HepG2 (cell line): ENCODE data around the gene RHBDD2. TPM values are rescaled to one million over a fixed set of nuclear protein-coding genes. Genes with fewer than 3 reads are reported as not detected.

Experiments
- ATF2 ChIP-seq: sonication (generic); formaldehyde crosslinking; IDR thresholded peaks from 2 replicates; pipeline ENCODE4 v1.4.0; 2020; ENCODE audit warnings: missing genetic modification reagents
- ETS1 ChIP-seq: sonication (generic); formaldehyde crosslinking; IDR thresholded peaks from 2 replicates; pipeline ENCODE4 v1.4.0; 2020; ENCODE audit warnings: missing genetic modification reagents
- HMGA1 ChIP-seq: sonication (generic); formaldehyde crosslinking; conservative IDR thresholded peaks from 2 replicates; pipeline ENCODE4 v1.4.0; 2020; ENCODE audit warnings: missing genetic modification reagents
- IRF2 ChIP-seq: IDR thresholded peaks from 2 replicates; pipeline ENCODE4 v1.6.1; 2018; ENCODE audit warnings: missing genetic modification reagents, missing compliant biosample characterization
- KDM1A ChIP-seq: IDR thresholded peaks from 2 replicates; pipeline ENCODE4 v1.6.1; 2016; ENCODE audit warnings: missing compliant biosample characterization
- MEF2D ChIP-seq: sonication (generic); formaldehyde crosslinking; IDR thresholded peaks from 2 replicates; pipeline ENCODE4 v1.5.1; 2020; ENCODE audit warnings: mild to moderate bottlenecking, missing genetic modification reagents
- NFYC ChIP-seq: IDR thresholded peaks from 2 replicates; pipeline ENCODE4 v1.6.1; 2016; ENCODE audit warnings: missing genetic modification reagents, missing compliant biosample characterization
- POLR2AphosphoS2 ChIP-seq: IDR thresholded peaks from 2 replicates; pipeline ENCODE4 v1.6.1; 2011; ENCODE audit warnings: low read depth, low read length, improper control_type of control experiment
- SETDB1 ChIP-seq: sonication (generic); formaldehyde crosslinking; IDR thresholded peaks from 2 replicates; pipeline ENCODE4 v1.5.1; 2020; ENCODE audit warnings: missing genetic modification reagents, mild to moderate bottlenecking, borderline replicate concordance
- TEAD2 ChIP-seq: sonication (generic); formaldehyde crosslinking; IDR thresholded peaks from 2 replicates; pipeline ENCODE4 v1.9.0; 2021; ENCODE audit warnings: missing genetic modification reagents
- TERF1 ChIP-seq: sonication (generic); formaldehyde crosslinking; IDR thresholded peaks from 2 replicates; pipeline ENCODE4 v1.8.0; 2022; ENCODE audit warnings: mild to moderate bottlenecking, missing genetic modification reagents, moderate library complexity
- TGIF2 ChIP-seq: IDR thresholded peaks from 2 replicates; pipeline ENCODE4 v1.6.1; 2016; ENCODE audit warnings: control low read depth, missing compliant biosample characterization
- TMF1 ChIP-seq: sonication (generic); formaldehyde crosslinking; IDR thresholded peaks from 2 replicates; pipeline ENCODE4 v1.8.1; 2022; ENCODE audit warnings: low read depth, missing genetic modification reagents
- ZNF101 ChIP-seq: sonication (generic); formaldehyde crosslinking; IDR thresholded peaks from 2 replicates; pipeline ENCODE4 v1.4.0; 2020; ENCODE audit warnings: mild to moderate bottlenecking, low read depth, missing genetic modification reagents, borderline replicate concordance
- ZNF180 ChIP-seq: sonication (generic); formaldehyde crosslinking; IDR thresholded peaks from 2 replicates; pipeline ENCODE4 v1.4.0; 2020; ENCODE audit warnings: low read depth, missing genetic modification reagents, borderline replicate concordance
- ZNF224 ChIP-seq: sonication (generic); formaldehyde crosslinking; IDR thresholded peaks from 2 replicates; pipeline ENCODE4 v1.5.0; 2020; ENCODE audit warnings: mild to moderate bottlenecking, missing genetic modification reagents
- ZNF256 ChIP-seq: sonication (generic); formaldehyde crosslinking; conservative IDR thresholded peaks from 2 replicates; pipeline ENCODE4 v1.4.0; 2020; ENCODE audit warnings: missing genetic modification reagents
- ZNF260 ChIP-seq: sonication (generic); formaldehyde crosslinking; IDR thresholded peaks from 2 replicates; pipeline ENCODE4 v1.4.0; 2020; ENCODE audit warnings: missing genetic modification reagents, low read depth, mild to moderate bottlenecking, borderline replicate concordance
- ZNF451 ChIP-seq: sonication (generic); formaldehyde crosslinking; IDR thresholded peaks from 2 replicates; pipeline ENCODE4 v1.5.0; 2020; ENCODE audit warnings: mild to moderate bottlenecking, missing genetic modification reagents
- ZNF709 ChIP-seq: sonication (generic); formaldehyde crosslinking; IDR thresholded peaks from 2 replicates; pipeline ENCODE4 v1.5.0; 2020; ENCODE audit warnings: mild to moderate bottlenecking, missing genetic modification reagents
- ZNF768 ChIP-seq: sonication (generic); formaldehyde crosslinking; IDR thresholded peaks from 2 replicates; pipeline ENCODE4 v1.4.0; 2020; ENCODE audit warnings: missing genetic modification reagents
- ZSCAN29 ChIP-seq: sonication (generic); formaldehyde crosslinking; conservative IDR thresholded peaks from 2 replicates; pipeline ENCODE4 v1.4.0; 2020; ENCODE audit warnings: mild to moderate bottlenecking, missing genetic modification reagents
- polyA plus RNA-seq, 8 experiments: library from polyadenylated mRNA; depleted of rRNA in 3 of 8; stranded (reverse) in 7 of 8; unstranded in 1 of 8; fragments of >200 nt; fragmentation: Illumina TruSeq in 4 of 8; extraction: Trizol in 4 of 8; gene quantifications; 2 replicates each; pipeline versions ENCODE4 v1.2.1 to v1.2.3, GENCODE V29; 2011 to 2016; ENCODE audit warnings: low read depth in 4 of 8, missing spikeins in 1 of 8, mixed read lengths in 1 of 8; ENCODE audit not compliant: insufficient read depth in 1 of 8
- total RNA-seq, 5 experiments: library from RNA; depleted of rRNA; stranded (reverse); fragments of >200 nt; fragmentation: Illumina TruSeq; extraction: Trizol; gene quantifications; 2 replicates each; pipeline ENCODE4 v1.2.3, GENCODE V29; 2016; ENCODE audit warnings: low read depth in 1 of 5

Gene RHBDD2
- total and polyA plus RNA-seq, 2 of the 13 experiments (the other 11 are each of a cell fraction or from before 2014, with no cell fraction given), result 23.1 to 26.4 TPM

GRCh38 chr7:75914655-75915415, 36.0 kb downstream of the RHBDD2 start, which contains the start of gene POR (continued):
- TF ChIP-seq TEAD2 (CRISPR knock-in tag) (0 out of 2 replicates have a peak, but pooled peaks have one; percentile 60), KDM1A (0 out of 2 replicates have a peak, but pooled peaks have one; percentile 9), HMGA1 (CRISPR knock-in tag) (no peak), ZNF101 (peak; percentile 61; the same call in 1 of the 2 replicates), MEF2D (CRISPR knock-in tag) (0 out of 2 replicates have a peak, but pooled peaks have one; percentile 35), ZNF709 (peak; percentile 91; the same call in 1 of the 2 replicates), ZNF180 (peak; percentile 92; the same call in 1 of the 2 replicates), ATF2 (CRISPR knock-in tag) (no peak), ZSCAN29 (CRISPR knock-in tag) (no peak), IRF2 (CRISPR knock-in tag) (peak; percentile 72; the same call in 1 of the 2 replicates), ZNF224 (peak; percentile 89), ZNF260 (no peak), ETS1 (no peak), TERF1 (CRISPR knock-in tag) (no peak), NFYC (no peak), ZNF256 (CRISPR knock-in tag) (no peak; the same call in none of the 2 replicates), ZNF451 (CRISPR knock-in tag) (peak; percentile 81; the same call in 1 of the 2 replicates), ZNF768 (CRISPR knock-in tag) (peak; percentile 83), SETDB1 (CRISPR knock-in tag) (no peak), POLR2AphosphoS2 (peak; percentile 93), TGIF2 (CRISPR knock-in tag) (peak; percentile 80; the same call in 1 of the 2 replicates), TMF1 (CRISPR knock-in tag) (peak; percentile 68; the same call in 1 of the 2 replicates)
